IMR-90 (cell line): Measurements from ENCODE around the gene KRT71. TPM values are rescaled to one million over a fixed set of nuclear protein-coding genes. Genes with fewer than 3 reads are reported as not detected.

ENCODE experiments used
- ATAC-seq: fragments of 200-7000 bp; cut with Tn5 transposase; 2 replicates; pipeline ENCODE4 v1.9.1; 2020; ENCODE audit warnings: low read depth, mild to moderate bottlenecking, moderate library complexity
- BruUV-seq: library from RNA; stranded (reverse); fragments of 400-500 nt; replicated peaks from 2 replicates; lab custom pipeline; 2021; lab: Mats Ljungman, UMichigan
- CTCF ChIA-PET: fragments of 300-600 bp; formaldehyde crosslinking; extraction: SDS; loops from one replicate; lab custom pipeline; 2021; ENCODE audit warnings: antibody characterized with exemption; lab: Yijun Ruan, JAX
- POLR2A ChIA-PET: fragments of 300-600 bp; sonication (Branson Sonifier 250); formaldehyde crosslinking; loops from one replicate; lab custom pipeline; 2022; ENCODE audit warnings: antibody characterized with exemption; ENCODE audit not compliant: unreplicated experiment; lab: Charles Lee
- DNase-seq: peaks from one replicate; pipeline ENCODE4 v3.0.0; 2013
- H2AFZ ChIP-seq: replicated peaks from 2 replicates; pipeline ENCODE3; 2013; ENCODE audit warnings: low read length, mild to moderate bottlenecking; ENCODE audit not compliant: poor library complexity
- H2AK5ac ChIP-seq: 2 replicates; pipeline ENCODE4 v1.6.1; 2013; ENCODE audit warnings: low read depth, low read length, inconsistent platforms
- H2AK9ac ChIP-seq: replicated peaks from 2 replicates; pipeline ENCODE3; 2013; ENCODE audit warnings: mild to moderate bottlenecking, low read depth, low read length, moderate library complexity; ENCODE audit not compliant: poor library complexity
- H2BK120ac ChIP-seq: 2 replicates; pipeline ENCODE4 v1.6.1; 2013; ENCODE audit warnings: low read depth, low read length, inconsistent platforms
- H2BK15ac ChIP-seq: 3 replicates; pipeline ENCODE4 v1.6.1; 2013; ENCODE audit warnings: low read depth, low read length, inconsistent platforms
- H2BK20ac ChIP-seq: 2 replicates; pipeline ENCODE4 v1.6.1; 2013; ENCODE audit warnings: low read depth, mild to moderate bottlenecking, inconsistent platforms, low read length, moderate library complexity
- H2BK5ac ChIP-seq: 2 replicates; pipeline ENCODE4 v1.6.1; 2013; ENCODE audit warnings: mild to moderate bottlenecking, low read depth, low read length, inconsistent platforms; ENCODE audit not compliant: poor library complexity, severe bottlenecking
- H3K14ac ChIP-seq: replicated peaks from 2 replicates; pipeline ENCODE4 v1.6.1; 2013; ENCODE audit warnings: low read depth, low read length, inconsistent platforms
- H3K18ac ChIP-seq: 2 replicates; pipeline ENCODE4 v1.6.1; 2013; ENCODE audit warnings: low read depth, low read length, control low read depth
- H3K23ac ChIP-seq: 2 replicates; pipeline ENCODE4 v1.6.1; 2013; ENCODE audit warnings: low read depth, low read length, inconsistent platforms
- H3K27ac ChIP-seq: 2 replicates; pipeline ENCODE4 v1.5.1; 2013; ENCODE audit warnings: mild to moderate bottlenecking, control low read depth, low read length; ENCODE audit not compliant: insufficient read depth
- H3K27me3 ChIP-seq: 2 replicates; pipeline ENCODE4 v1.6.1; 2013; ENCODE audit warnings: low read length; ENCODE audit not compliant: control insufficient read depth, insufficient read depth
- H3K36me3 ChIP-seq: 2 replicates; pipeline ENCODE4 v1.6.1; 2013; ENCODE audit warnings: low read length, mixed read lengths; ENCODE audit not compliant: control insufficient read depth, insufficient read depth
- H3K4ac ChIP-seq: 2 replicates; pipeline ENCODE4 v1.6.1; 2013; ENCODE audit warnings: low read depth, low read length, inconsistent platforms
- H3K4me1 ChIP-seq: 2 replicates; pipeline ENCODE4 v1.6.1; 2013; ENCODE audit warnings: low read length, mixed read lengths; ENCODE audit not compliant: control insufficient read depth, insufficient read depth
- H3K4me2 ChIP-seq: 2 replicates; pipeline ENCODE4 v1.6.1; 2013; ENCODE audit warnings: low read depth, mild to moderate bottlenecking, control low read depth, low read length, moderate library complexity
- H3K4me3 ChIP-seq: 2 replicates; pipeline ENCODE4 v1.5.1; 2013; ENCODE audit warnings: low read depth, mild to moderate bottlenecking, control low read depth, low read length, moderate library complexity; ENCODE audit not compliant: insufficient read depth
- H3K56ac ChIP-seq: 2 replicates; pipeline ENCODE4 v1.6.1; 2013; ENCODE audit warnings: low read length, inconsistent platforms; ENCODE audit not compliant: insufficient read depth; ENCODE audit errors: extremely low read depth
- H3K79me1 ChIP-seq, 2 experiments: 2 replicates each; pipeline ENCODE4 v1.6.1; 2013; ENCODE audit warnings: low read length in 2 of 2, inconsistent platforms in 1 of 2, low read depth in 1 of 2
- H3K9ac ChIP-seq: 2 replicates; pipeline ENCODE4 v1.6.1; 2013; ENCODE audit warnings: low read depth, low read length, control low read depth
- H3K9me1 ChIP-seq: 2 replicates; pipeline ENCODE4 v1.6.1; 2013; ENCODE audit warnings: low read length, inconsistent platforms; ENCODE audit not compliant: insufficient read depth
- H3K9me3 ChIP-seq: 2 replicates; pipeline ENCODE4 v1.6.1; 2013; ENCODE audit warnings: low read length; ENCODE audit not compliant: control insufficient read depth, insufficient read depth
- H4K20me1 ChIP-seq: 2 replicates; pipeline ENCODE4 v1.6.1; 2013; ENCODE audit warnings: low read length, inconsistent platforms; ENCODE audit not compliant: insufficient read depth
- H4K5ac ChIP-seq: 2 replicates; pipeline ENCODE4 v1.6.1; 2013; ENCODE audit warnings: mild to moderate bottlenecking, low read depth, low read length, control low read depth
- H4K8ac ChIP-seq, 2 experiments: 2 replicates each; pipeline ENCODE4 v1.6.1; 2013; ENCODE audit warnings: low read depth in 2 of 2, low read length in 2 of 2, control low read depth in 1 of 2, inconsistent platforms in 1 of 2
- H4K91ac ChIP-seq: 2 replicates; pipeline ENCODE4 v1.6.1; 2013; ENCODE audit warnings: low read depth, low read length, inconsistent platforms; ENCODE audit not compliant: insufficient read depth
- BHLHE40 ChIP-seq: fragments of 150-350 bp; IDR thresholded peaks from 2 replicates; pipeline ENCODE4 v1.6.1; 2016; ENCODE audit warnings: mild to moderate bottlenecking, low read depth, low read length
- CEBPB ChIP-seq: IDR thresholded peaks from 2 replicates; pipeline ENCODE4 v1.6.1; 2012; ENCODE audit warnings: low read depth, low read length, improper control_type of control experiment
- CHD1 ChIP-seq: IDR thresholded peaks from 2 replicates; pipeline ENCODE4 v1.6.1; 2012; ENCODE audit warnings: low read depth, low read length, improper control_type of control experiment
- CTCF ChIP-seq: conservative IDR thresholded peaks from 2 replicates; pipeline ENCODE4 v1.5.1; 2012; ENCODE audit warnings: mild to moderate bottlenecking, low read depth, low read length, improper control_type of control experiment
- ELK1 ChIP-seq: fragments of 150-350 bp; IDR thresholded peaks from 2 replicates; pipeline ENCODE4 v1.6.1; 2016; ENCODE audit warnings: low read depth, mild to moderate bottlenecking, low read length, moderate library complexity, borderline replicate concordance
- FOS ChIP-seq: fragments of 150-350 bp; IDR thresholded peaks from 2 replicates; pipeline ENCODE4 v1.6.1; 2016; ENCODE audit warnings: low read depth, low read length
- MAFK ChIP-seq: IDR thresholded peaks from 2 replicates; pipeline ENCODE4 v1.6.1; 2012; ENCODE audit warnings: low read depth, low read length, improper control_type of control experiment
- MAZ ChIP-seq: IDR thresholded peaks from 2 replicates; pipeline ENCODE4 v1.6.1; 2012; ENCODE audit warnings: low read depth, mild to moderate bottlenecking, low read length, improper control_type of control experiment, moderate library complexity, borderline replicate concordance
- MXI1 ChIP-seq: IDR thresholded peaks from 2 replicates; pipeline ENCODE4 v1.6.1; 2012; ENCODE audit warnings: low read depth, mild to moderate bottlenecking, low read length, moderate library complexity, borderline replicate concordance
- NFE2L2 ChIP-seq: fragments of 150-350 bp; IDR thresholded peaks from 2 replicates; pipeline ENCODE4 v1.6.1; 2016; ENCODE audit warnings: low read depth, mild to moderate bottlenecking, low read length
- POLR2A ChIP-seq: IDR thresholded peaks from 2 replicates; pipeline ENCODE4 v1.6.1; 2012; ENCODE audit warnings: mild to moderate bottlenecking, low read depth, low read length
- RAD21 ChIP-seq: IDR thresholded peaks from 2 replicates; pipeline ENCODE4 v1.6.1; 2012; ENCODE audit warnings: low read length, improper control_type of control experiment
- RCOR1 ChIP-seq: IDR thresholded peaks from 2 replicates; pipeline ENCODE4 v1.6.1; 2012; ENCODE audit warnings: mild to moderate bottlenecking, low read length, improper control_type of control experiment; ENCODE audit not compliant: insufficient replicate concordance
- RFX5 ChIP-seq: IDR thresholded peaks from 2 replicates; pipeline ENCODE4 v1.8.0; 2012; ENCODE audit warnings: low read depth, mild to moderate bottlenecking, low read length, moderate library complexity
- SMC3 ChIP-seq: fragments of 150-350 bp; IDR thresholded peaks from 2 replicates; pipeline ENCODE4 v1.6.1; 2016; ENCODE audit warnings: low read depth, mild to moderate bottlenecking, antibody characterized with exemption, low read length, moderate library complexity
- USF2 ChIP-seq: fragments of 150-350 bp; IDR thresholded peaks from 2 replicates; pipeline ENCODE4 v1.6.1; 2017; ENCODE audit warnings: mild to moderate bottlenecking, antibody characterized with exemption, low read length, low read depth
- WGBS, 2 experiments: methylation state at CpG; one replicate each; pipeline versions ENCODE4 v1.1.5 to v1.1.7; 2013; ENCODE audit warnings: missing lambda C conversion rate in 2 of 2; ENCODE audit not compliant: insufficient read length in 1 of 2; ENCODE audit errors: extremely low coverage in 2 of 2; 5-methylcytosine and 5-hydroxymethylcytosine counted together
- dilution Hi-C: fragments of 300-500 bp; cut with HindIII; formaldehyde crosslinking; loops from one replicate; pipeline ENCODE4 v1.14.3; 2018; ENCODE audit warnings: low sequenced_read_pairs; ENCODE audit not compliant: unreplicated experiment
- in situ Hi-C: fragments of 300-500 bp; cut with MboI; formaldehyde crosslinking; loops from 3 replicates; pipeline ENCODE4 v1.14.3; 2019; ENCODE audit warnings: low sequenced_read_pairs, inconsistent platforms, mixed read lengths
- intact Hi-C: fragments of 100-400 bp; cut with micrococcal nuclease; formaldehyde crosslinking; loops from 2 replicates; pipeline ENCODE4 v1.10.0; 2022
- polyA plus RNA-seq, 3 experiments: library from polyadenylated mRNA; depleted of rRNA; stranded (reverse); fragments of >200 nt; gene quantifications; 2 replicates each; pipeline ENCODE4 v1.2.3, GENCODE V29; 2012; ENCODE audit warnings: low replicate concordance in 1 of 3
- total RNA-seq: library from RNA; depleted of rRNA; stranded (reverse); fragments of >200 nt; gene quantifications from 2 replicates; pipeline ENCODE4 v1.2.3, GENCODE V29; 2012

The KRT71 gene
- total and polyA plus RNA-seq, 2 of the 4 experiments (the other 2 are of a cell fraction): not detected

- Histone ChIP-seq H3K27ac (no peak overlapping the region), H3K27me3 (peaks cover 56% of the 10 kb centered on the region), H3K4me2 (no peak overlapping the region), H2AK9ac (no peak overlapping the region), H3K36me3 (no peaks in the 10 kb centered on the region), H3K9ac (no peak overlapping the region), H3K4me1 (no peaks in the 10 kb centered on the region), H3K23ac (no peak overlapping the region), H3K4me3 (no peak overlapping the region), H2BK120ac (no peak overlapping the region), H2BK15ac (no peak overlapping the region), H3K14ac (no peak overlapping the region), H2AFZ (no peak overlapping the region), H4K91ac (no peak overlapping the region), H4K5ac (no peak overlapping the region), H2BK20ac (no peak overlapping the region), H3K9me3 (no peaks in the 10 kb centered on the region), H2AK5ac (no peak overlapping the region), H3K4ac (no peak overlapping the region), H2BK5ac (no peak overlapping the region), H3K9me1 (no peaks in the 10 kb centered on the region), H3K79me1 (no peaks in the 10 kb centered on the region), H3K56ac (no peak overlapping the region), H3K18ac (no peak overlapping the region), H4K20me1 (no peaks in the 10 kb centered on the region), H4K8ac (no peak overlapping the region)
- TF ChIP-seq RCOR1 (no peak), CEBPB (no peak), MAFK (no peak), FOS (no peak), POLR2A (no peak), CTCF (no peak), CHD1 (no peak), RAD21 (no peak), MXI1 (no peak), BHLHE40 (no peak), ELK1 (no peak), NFE2L2 (no peak), USF2 (no peak), SMC3 (no peak), MAZ (no peak), RFX5 (no peak)
- in situ Hi-C loops: no loop called here
- ATAC-seq (no peak), DNase-seq (no peak)
- ChIA-PET POLR2A (no interaction called here), CTCF (no interaction called here)
- 0% methylated on average over 2 of the region's 6 CpGs; no CpG with 5 or more reads in 1 of the 2 experiments for WGBS, 2 experiments
- BruUV-seq: no TSS peak
- intact Hi-C loops: no loop called here
- dilution Hi-C loops: no loop called here
Observed at GRCh38 chr12:52551216-52551865, 1.6 kb downstream of the KRT71 start.
